IMR-90 (cell line): Measurements from ENCODE around the gene RPUSD1. TPM values are rescaled to one million over a fixed set of nuclear protein-coding genes. Genes with fewer than 3 reads are reported as not detected.

Experiments used
- ATAC-seq: fragments of 200-7000 bp; cut with Tn5 transposase; 2 replicates; pipeline ENCODE4 v1.9.1; 2020; ENCODE audit warnings: low read depth, mild to moderate bottlenecking, moderate library complexity
- BruUV-seq: library from RNA; stranded (reverse); fragments of 400-500 nt; replicated peaks from 2 replicates; lab custom pipeline; 2021; lab: Mats Ljungman, UMichigan
- CTCF ChIA-PET: fragments of 300-600 bp; formaldehyde crosslinking; extraction: SDS; loops from one replicate; lab custom pipeline; 2021; ENCODE audit warnings: antibody characterized with exemption; lab: Yijun Ruan, JAX
- POLR2A ChIA-PET: fragments of 300-600 bp; sonication (Branson Sonifier 250); formaldehyde crosslinking; loops from one replicate; lab custom pipeline; 2022; ENCODE audit warnings: antibody characterized with exemption; ENCODE audit not compliant: unreplicated experiment; lab: Charles Lee
- DNase-seq: peaks from one replicate; pipeline ENCODE4 v3.0.0; 2013
- H2AFZ ChIP-seq: replicated peaks from 2 replicates; pipeline ENCODE3; 2013; ENCODE audit warnings: low read length, mild to moderate bottlenecking; ENCODE audit not compliant: poor library complexity
- H2AK5ac ChIP-seq: 2 replicates; pipeline ENCODE4 v1.6.1; 2013; ENCODE audit warnings: low read depth, low read length, inconsistent platforms
- H2AK9ac ChIP-seq: replicated peaks from 2 replicates; pipeline ENCODE3; 2013; ENCODE audit warnings: mild to moderate bottlenecking, low read depth, low read length, moderate library complexity; ENCODE audit not compliant: poor library complexity
- H2BK120ac ChIP-seq: 2 replicates; pipeline ENCODE4 v1.6.1; 2013; ENCODE audit warnings: low read depth, low read length, inconsistent platforms
- H2BK15ac ChIP-seq: 3 replicates; pipeline ENCODE4 v1.6.1; 2013; ENCODE audit warnings: low read depth, low read length, inconsistent platforms
- H2BK20ac ChIP-seq: 2 replicates; pipeline ENCODE4 v1.6.1; 2013; ENCODE audit warnings: low read depth, mild to moderate bottlenecking, inconsistent platforms, low read length, moderate library complexity
- H2BK5ac ChIP-seq: 2 replicates; pipeline ENCODE4 v1.6.1; 2013; ENCODE audit warnings: mild to moderate bottlenecking, low read depth, low read length, inconsistent platforms; ENCODE audit not compliant: poor library complexity, severe bottlenecking
- H3K14ac ChIP-seq: replicated peaks from 2 replicates; pipeline ENCODE4 v1.6.1; 2013; ENCODE audit warnings: low read depth, low read length, inconsistent platforms
- H3K18ac ChIP-seq: 2 replicates; pipeline ENCODE4 v1.6.1; 2013; ENCODE audit warnings: low read depth, low read length, control low read depth
- H3K23ac ChIP-seq: 2 replicates; pipeline ENCODE4 v1.6.1; 2013; ENCODE audit warnings: low read depth, low read length, inconsistent platforms
- H3K27ac ChIP-seq: 2 replicates; pipeline ENCODE4 v1.5.1; 2013; ENCODE audit warnings: mild to moderate bottlenecking, control low read depth, low read length; ENCODE audit not compliant: insufficient read depth
- H3K27me3 ChIP-seq: 2 replicates; pipeline ENCODE4 v1.6.1; 2013; ENCODE audit warnings: low read length; ENCODE audit not compliant: control insufficient read depth, insufficient read depth
- H3K36me3 ChIP-seq: 2 replicates; pipeline ENCODE4 v1.6.1; 2013; ENCODE audit warnings: low read length, mixed read lengths; ENCODE audit not compliant: control insufficient read depth, insufficient read depth
- H3K4ac ChIP-seq: 2 replicates; pipeline ENCODE4 v1.6.1; 2013; ENCODE audit warnings: low read depth, low read length, inconsistent platforms
- H3K4me1 ChIP-seq: 2 replicates; pipeline ENCODE4 v1.6.1; 2013; ENCODE audit warnings: low read length, mixed read lengths; ENCODE audit not compliant: control insufficient read depth, insufficient read depth
- H3K4me2 ChIP-seq: 2 replicates; pipeline ENCODE4 v1.6.1; 2013; ENCODE audit warnings: low read depth, mild to moderate bottlenecking, control low read depth, low read length, moderate library complexity
- H3K4me3 ChIP-seq: 2 replicates; pipeline ENCODE4 v1.5.1; 2013; ENCODE audit warnings: low read depth, mild to moderate bottlenecking, control low read depth, low read length, moderate library complexity; ENCODE audit not compliant: insufficient read depth
- H3K56ac ChIP-seq: 2 replicates; pipeline ENCODE4 v1.6.1; 2013; ENCODE audit warnings: low read length, inconsistent platforms; ENCODE audit not compliant: insufficient read depth; ENCODE audit errors: extremely low read depth
- H3K79me1 ChIP-seq, 2 experiments: 2 replicates each; pipeline ENCODE4 v1.6.1; 2013; ENCODE audit warnings: low read length in 2 of 2, inconsistent platforms in 1 of 2, low read depth in 1 of 2
- H3K9ac ChIP-seq: 2 replicates; pipeline ENCODE4 v1.6.1; 2013; ENCODE audit warnings: low read depth, low read length, control low read depth
- H3K9me1 ChIP-seq: 2 replicates; pipeline ENCODE4 v1.6.1; 2013; ENCODE audit warnings: low read length, inconsistent platforms; ENCODE audit not compliant: insufficient read depth
- H3K9me3 ChIP-seq: 2 replicates; pipeline ENCODE4 v1.6.1; 2013; ENCODE audit warnings: low read length; ENCODE audit not compliant: control insufficient read depth, insufficient read depth
- H4K20me1 ChIP-seq: 2 replicates; pipeline ENCODE4 v1.6.1; 2013; ENCODE audit warnings: low read length, inconsistent platforms; ENCODE audit not compliant: insufficient read depth
- H4K5ac ChIP-seq: 2 replicates; pipeline ENCODE4 v1.6.1; 2013; ENCODE audit warnings: mild to moderate bottlenecking, low read depth, low read length, control low read depth
- H4K8ac ChIP-seq, 2 experiments: 2 replicates each; pipeline ENCODE4 v1.6.1; 2013; ENCODE audit warnings: low read depth in 2 of 2, low read length in 2 of 2, control low read depth in 1 of 2, inconsistent platforms in 1 of 2
- H4K91ac ChIP-seq: 2 replicates; pipeline ENCODE4 v1.6.1; 2013; ENCODE audit warnings: low read depth, low read length, inconsistent platforms; ENCODE audit not compliant: insufficient read depth
- BHLHE40 ChIP-seq: fragments of 150-350 bp; IDR thresholded peaks from 2 replicates; pipeline ENCODE4 v1.6.1; 2016; ENCODE audit warnings: mild to moderate bottlenecking, low read depth, low read length
- CEBPB ChIP-seq: IDR thresholded peaks from 2 replicates; pipeline ENCODE4 v1.6.1; 2012; ENCODE audit warnings: low read depth, low read length, improper control_type of control experiment
- CHD1 ChIP-seq: IDR thresholded peaks from 2 replicates; pipeline ENCODE4 v1.6.1; 2012; ENCODE audit warnings: low read depth, low read length, improper control_type of control experiment
- MAFK ChIP-seq: IDR thresholded peaks from 2 replicates; pipeline ENCODE4 v1.6.1; 2012; ENCODE audit warnings: low read depth, low read length, improper control_type of control experiment
- MAZ ChIP-seq: IDR thresholded peaks from 2 replicates; pipeline ENCODE4 v1.6.1; 2012; ENCODE audit warnings: low read depth, mild to moderate bottlenecking, low read length, improper control_type of control experiment, moderate library complexity, borderline replicate concordance
- MXI1 ChIP-seq: IDR thresholded peaks from 2 replicates; pipeline ENCODE4 v1.6.1; 2012; ENCODE audit warnings: low read depth, mild to moderate bottlenecking, low read length, moderate library complexity, borderline replicate concordance
- NFE2L2 ChIP-seq: fragments of 150-350 bp; IDR thresholded peaks from 2 replicates; pipeline ENCODE4 v1.6.1; 2016; ENCODE audit warnings: low read depth, mild to moderate bottlenecking, low read length
- POLR2A ChIP-seq: IDR thresholded peaks from 2 replicates; pipeline ENCODE4 v1.6.1; 2012; ENCODE audit warnings: mild to moderate bottlenecking, low read depth, low read length
- RAD21 ChIP-seq: IDR thresholded peaks from 2 replicates; pipeline ENCODE4 v1.6.1; 2012; ENCODE audit warnings: low read length, improper control_type of control experiment
- RCOR1 ChIP-seq: IDR thresholded peaks from 2 replicates; pipeline ENCODE4 v1.6.1; 2012; ENCODE audit warnings: mild to moderate bottlenecking, low read length, improper control_type of control experiment; ENCODE audit not compliant: insufficient replicate concordance
- RFX5 ChIP-seq: IDR thresholded peaks from 2 replicates; pipeline ENCODE4 v1.8.0; 2012; ENCODE audit warnings: low read depth, mild to moderate bottlenecking, low read length, moderate library complexity
- SMC3 ChIP-seq: fragments of 150-350 bp; IDR thresholded peaks from 2 replicates; pipeline ENCODE4 v1.6.1; 2016; ENCODE audit warnings: low read depth, mild to moderate bottlenecking, antibody characterized with exemption, low read length, moderate library complexity
- WGBS, 2 experiments: methylation state at CpG; one replicate each; pipeline versions ENCODE4 v1.1.5 to v1.1.7; 2013; ENCODE audit warnings: missing lambda C conversion rate in 2 of 2; ENCODE audit not compliant: insufficient read length in 1 of 2; ENCODE audit errors: extremely low coverage in 2 of 2; 5-methylcytosine and 5-hydroxymethylcytosine counted together
- dilution Hi-C: fragments of 300-500 bp; cut with HindIII; formaldehyde crosslinking; loops from one replicate; pipeline ENCODE4 v1.14.3; 2018; ENCODE audit warnings: low sequenced_read_pairs; ENCODE audit not compliant: unreplicated experiment
- in situ Hi-C: fragments of 300-500 bp; cut with MboI; formaldehyde crosslinking; loops from 3 replicates; pipeline ENCODE4 v1.14.3; 2019; ENCODE audit warnings: low sequenced_read_pairs, inconsistent platforms, mixed read lengths
- intact Hi-C: fragments of 100-400 bp; cut with micrococcal nuclease; formaldehyde crosslinking; loops from 2 replicates; pipeline ENCODE4 v1.10.0; 2022
- polyA plus RNA-seq, 3 experiments: library from polyadenylated mRNA; depleted of rRNA; stranded (reverse); fragments of >200 nt; gene quantifications; 2 replicates each; pipeline ENCODE4 v1.2.3, GENCODE V29; 2012; ENCODE audit warnings: low replicate concordance in 1 of 3
- total RNA-seq: library from RNA; depleted of rRNA; stranded (reverse); fragments of >200 nt; gene quantifications from 2 replicates; pipeline ENCODE4 v1.2.3, GENCODE V29; 2012
- TF ChIP-seq, protein P1 (sequence below): fragments of 150-350 bp; IDR thresholded peaks from 2 replicates; pipeline ENCODE4 v1.6.1; 2017; ENCODE audit warnings: mild to moderate bottlenecking, antibody characterized with exemption, low read length, low read depth
- TF ChIP-seq, protein P2 (sequence below): fragments of 150-350 bp; IDR thresholded peaks from 2 replicates; pipeline ENCODE4 v1.6.1; 2016; ENCODE audit warnings: low read depth, mild to moderate bottlenecking, low read length, moderate library complexity, borderline replicate concordance
- TF ChIP-seq, protein P3 (sequence below): conservative IDR thresholded peaks from 2 replicates; pipeline ENCODE4 v1.5.1; 2012; ENCODE audit warnings: mild to moderate bottlenecking, low read depth, low read length, improper control_type of control experiment

RPUSD1 gene
- total and polyA plus RNA-seq, 2 of the 4 experiments (the other 2 are of a cell fraction): 13.1 to 32.3 TPM

DNA sequence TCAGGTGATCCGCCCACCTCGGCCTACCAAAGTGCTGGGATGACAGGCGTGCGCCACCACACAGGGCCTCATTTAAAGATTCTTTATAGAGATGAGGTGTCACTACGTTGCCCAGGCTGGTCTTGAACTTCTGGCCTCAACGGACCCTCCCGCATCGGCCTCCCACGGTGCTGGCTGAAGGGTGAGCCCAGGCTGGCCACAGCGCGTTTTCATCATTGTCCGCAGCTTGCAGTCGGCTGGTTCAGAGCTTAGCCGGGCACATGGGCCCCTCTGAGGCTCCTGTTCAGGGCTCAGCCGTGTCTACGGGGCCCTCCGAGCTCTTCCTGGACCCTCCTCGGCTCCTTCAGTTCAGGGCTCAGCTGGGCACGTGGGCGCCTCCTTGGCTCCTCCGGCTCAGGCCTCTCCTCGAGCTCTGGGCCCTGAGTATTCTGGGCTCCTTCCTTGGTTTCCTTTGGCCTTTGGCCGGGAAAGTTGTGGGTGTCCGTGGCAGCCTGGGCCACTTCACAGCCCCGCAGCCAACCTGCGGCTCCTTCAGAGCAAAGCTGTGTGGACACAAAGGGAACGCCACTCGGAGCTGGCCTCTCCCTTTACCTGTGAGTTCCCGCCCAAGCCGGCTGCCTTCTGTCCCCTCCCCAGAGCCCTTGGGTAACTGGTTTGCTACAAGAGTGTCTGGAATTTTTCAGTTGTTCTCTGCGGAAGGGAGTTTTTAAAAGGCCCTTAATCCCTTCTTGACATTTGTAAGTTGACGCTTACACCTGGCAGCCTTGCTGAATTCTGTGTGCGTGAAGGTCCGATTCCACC lies 28.9 kb downstream of the RPUSD1 start:
- peaks cover 4% of the 10 kb centered on the region; the same call in 1 of the 2 replicates for H3K27me3 ChIP-seq
- in situ Hi-C loops (no loop called here), intact Hi-C loops (no loop called here), dilution Hi-C loops (no loop called here)
- no peaks in the 10 kb centered on the region for H3K9me1 ChIP-seq
- no peak overlapping the region for H3K56ac ChIP-seq
- 78% methylated on average over 20 of the region's 34 CpGs; no CpG with 5 or more reads in 1 of the 2 experiments for WGBS, 2 experiments
- no peak overlapping the region for H3K14ac ChIP-seq
- DNase-seq (no peak), ATAC-seq (no peak)
- H4K91ac ChIP-seq: no peak overlapping the region
- H3K79me1 ChIP-seq: no peaks in the 10 kb centered on the region
- no peak overlapping the region for H3K27ac ChIP-seq
- no peak overlapping the region for H2BK120ac ChIP-seq
- no peak overlapping the region for H4K5ac ChIP-seq
- no peaks in the 10 kb centered on the region for H3K36me3 ChIP-seq
- no peak overlapping the region for H2AK9ac ChIP-seq
- no peak overlapping the region for H2AFZ ChIP-seq
- POLR2A ChIA-PET: interaction anchor here (0.5 kb wide), 1 partner anchor 222 kb away, joined by 5 read pairs; no protein-coding TSS in a partner anchor
- no peaks in the 10 kb centered on the region for H3K4me1 ChIP-seq
- no peak overlapping the region for H3K18ac ChIP-seq
- H2BK15ac ChIP-seq: no peak overlapping the region
- H2AK5ac ChIP-seq: no peak overlapping the region
- H3K9me3 ChIP-seq: peaks cover 3% of the 10 kb centered on the region
- no peak overlapping the region for H3K4ac ChIP-seq
- H3K23ac ChIP-seq: no peak overlapping the region
- H2BK20ac ChIP-seq: no peak overlapping the region
- H4K8ac ChIP-seq: no peak overlapping the region
- CTCF ChIA-PET: no interaction called here
- H4K20me1 ChIP-seq: no peaks in the 10 kb centered on the region
- H2BK5ac ChIP-seq: no peak overlapping the region
- no peak overlapping the region for H3K4me2 ChIP-seq
- no peak overlapping the region for H3K4me3 ChIP-seq
- TF ChIP-seq MAFK (no peak), MAZ (no peak), NFE2L2 (no peak), RFX5 (no peak), CEBPB (no peak), CHD1 (no peak), BHLHE40 (no peak), POLR2A (no peak), RAD21 (no peak), SMC3 (no peak), RCOR1 (no peak), MXI1 (no peak)
- TF ChIP-seq, protein P1, sequence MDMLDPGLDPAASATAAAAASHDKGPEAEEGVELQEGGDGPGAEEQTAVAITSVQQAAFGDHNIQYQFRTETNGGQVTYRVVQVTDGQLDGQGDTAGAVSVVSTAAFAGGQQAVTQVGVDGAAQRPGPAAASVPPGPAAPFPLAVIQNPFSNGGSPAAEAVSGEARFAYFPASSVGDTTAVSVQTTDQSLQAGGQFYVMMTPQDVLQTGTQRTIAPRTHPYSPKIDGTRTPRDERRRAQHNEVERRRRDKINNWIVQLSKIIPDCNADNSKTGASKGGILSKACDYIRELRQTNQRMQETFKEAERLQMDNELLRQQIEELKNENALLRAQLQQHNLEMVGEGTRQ: no peak
- TF ChIP-seq, protein P2, sequence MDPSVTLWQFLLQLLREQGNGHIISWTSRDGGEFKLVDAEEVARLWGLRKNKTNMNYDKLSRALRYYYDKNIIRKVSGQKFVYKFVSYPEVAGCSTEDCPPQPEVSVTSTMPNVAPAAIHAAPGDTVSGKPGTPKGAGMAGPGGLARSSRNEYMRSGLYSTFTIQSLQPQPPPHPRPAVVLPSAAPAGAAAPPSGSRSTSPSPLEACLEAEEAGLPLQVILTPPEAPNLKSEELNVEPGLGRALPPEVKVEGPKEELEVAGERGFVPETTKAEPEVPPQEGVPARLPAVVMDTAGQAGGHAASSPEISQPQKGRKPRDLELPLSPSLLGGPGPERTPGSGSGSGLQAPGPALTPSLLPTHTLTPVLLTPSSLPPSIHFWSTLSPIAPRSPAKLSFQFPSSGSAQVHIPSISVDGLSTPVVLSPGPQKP: no peak
- TF ChIP-seq, protein P3, sequence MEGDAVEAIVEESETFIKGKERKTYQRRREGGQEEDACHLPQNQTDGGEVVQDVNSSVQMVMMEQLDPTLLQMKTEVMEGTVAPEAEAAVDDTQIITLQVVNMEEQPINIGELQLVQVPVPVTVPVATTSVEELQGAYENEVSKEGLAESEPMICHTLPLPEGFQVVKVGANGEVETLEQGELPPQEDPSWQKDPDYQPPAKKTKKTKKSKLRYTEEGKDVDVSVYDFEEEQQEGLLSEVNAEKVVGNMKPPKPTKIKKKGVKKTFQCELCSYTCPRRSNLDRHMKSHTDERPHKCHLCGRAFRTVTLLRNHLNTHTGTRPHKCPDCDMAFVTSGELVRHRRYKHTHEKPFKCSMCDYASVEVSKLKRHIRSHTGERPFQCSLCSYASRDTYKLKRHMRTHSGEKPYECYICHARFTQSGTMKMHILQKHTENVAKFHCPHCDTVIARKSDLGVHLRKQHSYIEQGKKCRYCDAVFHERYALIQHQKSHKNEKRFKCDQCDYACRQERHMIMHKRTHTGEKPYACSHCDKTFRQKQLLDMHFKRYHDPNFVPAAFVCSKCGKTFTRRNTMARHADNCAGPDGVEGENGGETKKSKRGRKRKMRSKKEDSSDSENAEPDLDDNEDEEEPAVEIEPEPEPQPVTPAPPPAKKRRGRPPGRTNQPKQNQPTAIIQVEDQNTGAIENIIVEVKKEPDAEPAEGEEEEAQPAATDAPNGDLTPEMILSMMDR: no peak
- BruUV-seq: no TSS peak
- H3K9ac ChIP-seq: no peak overlapping the region
